GM23338 (cell line): ENCODE data around the gene MATN3. TPM values are rescaled to one million over a fixed set of nuclear protein-coding genes. Genes with fewer than 3 reads are reported as not detected.

Experiments used
- ATAC-seq: fragments of 200-7000 bp; cut with Tn5 transposase; 3 replicates; pipeline ENCODE4 v1.9.1; 2020
- DNase-seq: peaks from one replicate; pipeline ENCODE4 v3.0.0-alpha.2; 2015; ENCODE audit warnings: low spot score
- H2AFZ ChIP-seq: fragments of 200-600 bp; sonication (generic); 2 replicates; pipeline ENCODE4 v1.8.0; 2016; ENCODE audit warnings: antibody characterized with exemption, mild to moderate bottlenecking, moderate library complexity
- H3F3A ChIP-seq: fragments of 200-600 bp; sonication (generic); replicated peaks from 2 replicates; pipeline ENCODE4 v1.8.0; 2017; ENCODE audit warnings: antibody characterized with exemption, mixed run types, low read depth
- H3K27ac ChIP-seq: fragments of 200-600 bp; sonication (generic); 2 replicates; pipeline ENCODE4 v1.6.1; 2016; ENCODE audit warnings: low read depth
- H3K27me3 ChIP-seq: fragments of 200-600 bp; sonication (generic); 2 replicates; pipeline ENCODE4 v1.8.0; 2016; ENCODE audit warnings: mild to moderate bottlenecking, mixed run types, moderate library complexity; ENCODE audit not compliant: insufficient read depth
- H3K36me3 ChIP-seq: fragments of 200-600 bp; sonication (generic); 2 replicates; pipeline ENCODE4 v1.8.0; 2016; ENCODE audit warnings: mild to moderate bottlenecking; ENCODE audit not compliant: insufficient read depth
- H3K4me1 ChIP-seq: fragments of 200-600 bp; sonication (generic); 2 replicates; pipeline ENCODE4 v1.8.0; 2016; ENCODE audit warnings: mild to moderate bottlenecking, moderate library complexity; ENCODE audit not compliant: insufficient read depth
- H3K4me2 ChIP-seq: fragments of 200-600 bp; sonication (generic); 2 replicates; pipeline ENCODE4 v1.7.1; 2017; ENCODE audit warnings: mixed run types
- H3K4me3 ChIP-seq: fragments of 200-600 bp; sonication (generic); 2 replicates; pipeline ENCODE4 v1.6.1; 2016; ENCODE audit warnings: mixed run types
- H3K79me2 ChIP-seq: fragments of 200-600 bp; sonication (generic); replicated peaks from 2 replicates; pipeline ENCODE4 v1.8.0; 2017; ENCODE audit warnings: mild to moderate bottlenecking; ENCODE audit not compliant: insufficient read depth
- H3K9me2 ChIP-seq: fragments of 200-600 bp; sonication (generic); 2 replicates; pipeline ENCODE4 v1.8.0; 2017; ENCODE audit not compliant: insufficient read depth
- H4K20me1 ChIP-seq: fragments of 200-600 bp; sonication (generic); replicated peaks from 2 replicates; pipeline ENCODE4 v1.8.0; 2017; ENCODE audit warnings: mild to moderate bottlenecking; ENCODE audit not compliant: insufficient read depth
- H3K27ac Mint-ChIP-seq: 2 replicates; pipeline ENCODE4 v1.8.0; 2020; ENCODE audit warnings: inconsistent platforms, mild to moderate bottlenecking, moderate library complexity, mixed read lengths
- H3K27me3 Mint-ChIP-seq: 3 replicates; pipeline ENCODE4 v1.8.0; 2022; ENCODE audit warnings: low read depth, mild to moderate bottlenecking, moderate library complexity, mixed read lengths, inconsistent platforms; ENCODE audit not compliant: insufficient read depth, poor library complexity
- H3K36me3 Mint-ChIP-seq: 3 replicates; pipeline ENCODE4 v1.8.0; 2021; ENCODE audit warnings: low read depth, mild to moderate bottlenecking, inconsistent platforms, moderate library complexity, mixed read lengths
- H3K4me1 Mint-ChIP-seq: 3 replicates; pipeline ENCODE4 v1.8.0; 2020; ENCODE audit warnings: mild to moderate bottlenecking, inconsistent platforms, mixed read lengths
- H3K4me3 Mint-ChIP-seq: 3 replicates; pipeline ENCODE4 v1.8.0; 2021; ENCODE audit warnings: moderate library complexity, mild to moderate bottlenecking, inconsistent platforms, mixed read lengths
- H3K9me3 Mint-ChIP-seq: 3 replicates; pipeline ENCODE4 v1.8.0; 2020; ENCODE audit warnings: moderate library complexity, mild to moderate bottlenecking, inconsistent platforms, mixed read lengths
- CREB1 ChIP-seq: fragments of 250-450 bp; sonication (Bioruptor Pico); IDR thresholded peaks from 2 replicates; pipeline ENCODE4 v1.5.0; 2020; ENCODE audit warnings: low read depth, mild to moderate bottlenecking, moderate library complexity
- EZH2 ChIP-seq: fragments of 200-600 bp; sonication (generic); IDR thresholded peaks from one replicate; pipeline ENCODE4 v1.8.0; 2017; ENCODE audit warnings: antibody characterized with exemption, mild to moderate bottlenecking, low read depth; ENCODE audit not compliant: unreplicated experiment
- EZH2phosphoT487 ChIP-seq: fragments of 200-600 bp; sonication (generic); IDR thresholded peaks from one replicate; pipeline ENCODE4 v1.8.1; 2018; ENCODE audit warnings: antibody characterized with exemption; ENCODE audit not compliant: unreplicated experiment
- NANOG ChIP-seq: IDR thresholded peaks from 2 replicates; pipeline ENCODE4 v1.6.1; 2016; ENCODE audit warnings: antibody characterized with exemption, borderline replicate concordance
- POLR2AphosphoS5 ChIP-seq: IDR thresholded peaks from 2 replicates; pipeline ENCODE4 v1.6.1; 2016; ENCODE audit warnings: antibody characterized with exemption, low read depth
- STAT1 ChIP-seq: IDR thresholded peaks from one replicate; pipeline ENCODE4 v1.6.1; 2016; ENCODE audit warnings: antibody characterized with exemption; ENCODE audit not compliant: unreplicated experiment
- ZNF114 ChIP-seq: fragments of 250-450 bp; sonication (Bioruptor Pico); IDR thresholded peaks from 2 replicates; pipeline ENCODE4 v1.5.0; 2020; ENCODE audit warnings: mild to moderate bottlenecking, moderate library complexity
- ZNF331 ChIP-seq: fragments of 250-450 bp; sonication (Bioruptor Pico); IDR thresholded peaks from 2 replicates; pipeline ENCODE4 v1.5.0; 2020; ENCODE audit warnings: low read depth, mild to moderate bottlenecking, moderate library complexity
- polyA plus RNA-seq: library from polyadenylated mRNA; unstranded; fragments of >200 nt; fragmentation: Nextera tagmentation; extraction: Ambion mirVana; gene quantifications from 2 replicates; pipeline ENCODE4 v1.2.1, GENCODE V29; 2016
- total RNA-seq: library from RNA; depleted of rRNA; stranded (reverse); fragments of >200 nt; shearing (Covaris generic); gene quantifications from 2 replicates; pipeline ENCODE4 v1.2.3, GENCODE V29; 2014
- TF ChIP-seq, protein P1 (sequence below), 2 experiments: fragments of 200-600 bp in 1 of 2; sonication (generic) in 1 of 2; conservative IDR thresholded peaks; 2 replicates each; pipeline versions ENCODE4 v1.5.1 to v1.6.1; 2016 to 2017; ENCODE audit warnings: antibody characterized with exemption in 2 of 2, low read depth in 2 of 2, mild to moderate bottlenecking in 2 of 2, moderate library complexity in 1 of 2
- TF ChIP-seq, protein P2 (sequence below): IDR thresholded peaks from 2 replicates; pipeline ENCODE4 v1.6.1; 2016; ENCODE audit warnings: antibody characterized with exemption
- TF ChIP-seq, protein P3 (sequence below): fragments of 250-450 bp; sonication (Bioruptor Pico); IDR thresholded peaks from 2 replicates; pipeline ENCODE4 v1.5.0; 2020; ENCODE audit warnings: mild to moderate bottlenecking, moderate library complexity

The MATN3 gene
- total and polyA plus RNA-seq, 2 experiments from 2014 or later = 4.6 to 6.4 TPM

DNA sequence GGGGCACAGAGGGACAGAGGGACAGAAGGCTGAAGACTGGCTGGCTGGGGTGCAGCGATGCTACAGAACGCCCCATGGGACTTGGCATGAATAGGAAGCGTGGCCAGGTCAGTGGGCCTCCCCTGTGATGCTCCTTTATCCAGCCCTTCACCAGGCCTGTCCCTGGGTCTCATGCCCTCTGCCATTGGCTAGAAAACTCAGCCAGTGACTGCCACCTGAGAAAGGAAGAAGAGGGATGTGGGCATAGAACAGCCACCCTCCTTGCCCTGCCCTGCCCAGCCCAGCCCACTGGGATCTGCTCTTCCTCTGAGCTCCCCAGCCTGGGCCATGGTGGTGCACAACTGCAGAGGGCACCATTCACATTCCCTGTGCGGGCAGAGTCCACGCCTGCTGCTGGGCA lies 49.5 kb upstream of the MATN3 start (continued):
- no peak for TF ChIP-seq EZH2
- TF ChIP-seq, protein P1, sequence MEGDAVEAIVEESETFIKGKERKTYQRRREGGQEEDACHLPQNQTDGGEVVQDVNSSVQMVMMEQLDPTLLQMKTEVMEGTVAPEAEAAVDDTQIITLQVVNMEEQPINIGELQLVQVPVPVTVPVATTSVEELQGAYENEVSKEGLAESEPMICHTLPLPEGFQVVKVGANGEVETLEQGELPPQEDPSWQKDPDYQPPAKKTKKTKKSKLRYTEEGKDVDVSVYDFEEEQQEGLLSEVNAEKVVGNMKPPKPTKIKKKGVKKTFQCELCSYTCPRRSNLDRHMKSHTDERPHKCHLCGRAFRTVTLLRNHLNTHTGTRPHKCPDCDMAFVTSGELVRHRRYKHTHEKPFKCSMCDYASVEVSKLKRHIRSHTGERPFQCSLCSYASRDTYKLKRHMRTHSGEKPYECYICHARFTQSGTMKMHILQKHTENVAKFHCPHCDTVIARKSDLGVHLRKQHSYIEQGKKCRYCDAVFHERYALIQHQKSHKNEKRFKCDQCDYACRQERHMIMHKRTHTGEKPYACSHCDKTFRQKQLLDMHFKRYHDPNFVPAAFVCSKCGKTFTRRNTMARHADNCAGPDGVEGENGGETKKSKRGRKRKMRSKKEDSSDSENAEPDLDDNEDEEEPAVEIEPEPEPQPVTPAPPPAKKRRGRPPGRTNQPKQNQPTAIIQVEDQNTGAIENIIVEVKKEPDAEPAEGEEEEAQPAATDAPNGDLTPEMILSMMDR (conservative IDR thresholded peaks at IDR 0.05; ENCODE audit: low read depth in 2 of 2) = peak in 1 of 2 experiments; percentile 10; a peak in 1 of 4 replicates

DNA sequence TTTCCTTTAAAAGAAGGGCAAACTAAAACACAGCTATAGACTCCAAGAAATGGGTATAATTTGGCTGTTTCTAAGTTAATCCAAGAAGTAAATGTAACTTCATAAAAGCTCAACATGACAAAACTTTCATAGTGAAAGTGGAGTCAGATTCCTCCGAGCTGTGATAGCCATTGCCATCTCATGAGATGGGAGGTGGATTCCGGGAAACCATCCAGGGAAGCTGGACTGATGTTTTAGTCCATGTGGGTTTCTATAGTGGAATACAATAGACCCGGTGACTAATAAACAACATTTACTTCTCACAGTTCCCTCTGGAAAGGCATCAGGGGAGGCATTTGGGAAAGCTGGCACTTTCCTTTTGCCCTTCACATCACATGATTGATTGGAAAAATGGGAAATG lies 49.0 kb upstream of the MATN3 start:
- Histone ChIP-seq H3F3A (no peaks in the 10 kb centered on the region), H4K20me1 (no peaks in the 10 kb centered on the region), H3K9me2 (no peaks in the 10 kb centered on the region), H3K27ac (no peak overlapping the region), H3K4me1 (no peaks in the 10 kb centered on the region), H3K4me3 (no peak overlapping the region), H3K36me3 (no peaks in the 10 kb centered on the region), H3K27me3 (no peaks in the 10 kb centered on the region), H2AFZ (no peak overlapping the region), H3K79me2 (no peaks in the 10 kb centered on the region), H3K4me2 (no peak overlapping the region)
- Mint-ChIP-seq H3K4me1 (no peaks in the 10 kb centered on the region), H3K27ac (no peak overlapping the region), H3K4me3 (no peak overlapping the region), H3K27me3 (no peaks in the 10 kb centered on the region), H3K9me3 (no peaks in the 10 kb centered on the region), H3K36me3 (no peaks in the 10 kb centered on the region)
- ATAC-seq = no peak
- DNase-seq = no peak
- TF ChIP-seq, protein P1 (conservative IDR thresholded peaks at IDR 0.05; ENCODE audit: low read depth in 2 of 2) = no peak
- no peak for TF ChIP-seq EZH2phosphoT487
- TF ChIP-seq STAT1 = no peak
- TF ChIP-seq NANOG = no peak
- TF ChIP-seq, protein P2, sequence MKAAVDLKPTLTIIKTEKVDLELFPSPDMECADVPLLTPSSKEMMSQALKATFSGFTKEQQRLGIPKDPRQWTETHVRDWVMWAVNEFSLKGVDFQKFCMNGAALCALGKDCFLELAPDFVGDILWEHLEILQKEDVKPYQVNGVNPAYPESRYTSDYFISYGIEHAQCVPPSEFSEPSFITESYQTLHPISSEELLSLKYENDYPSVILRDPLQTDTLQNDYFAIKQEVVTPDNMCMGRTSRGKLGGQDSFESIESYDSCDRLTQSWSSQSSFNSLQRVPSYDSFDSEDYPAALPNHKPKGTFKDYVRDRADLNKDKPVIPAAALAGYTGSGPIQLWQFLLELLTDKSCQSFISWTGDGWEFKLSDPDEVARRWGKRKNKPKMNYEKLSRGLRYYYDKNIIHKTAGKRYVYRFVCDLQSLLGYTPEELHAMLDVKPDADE = no peak
- TF ChIP-seq POLR2AphosphoS5 = no peak
- TF ChIP-seq EZH2 = no peak
- TF ChIP-seq ZNF331 (CRISPR knock-in tag) = no peak
- TF ChIP-seq CREB1 (CRISPR knock-in tag) = no peak
- TF ChIP-seq, protein P3, sequence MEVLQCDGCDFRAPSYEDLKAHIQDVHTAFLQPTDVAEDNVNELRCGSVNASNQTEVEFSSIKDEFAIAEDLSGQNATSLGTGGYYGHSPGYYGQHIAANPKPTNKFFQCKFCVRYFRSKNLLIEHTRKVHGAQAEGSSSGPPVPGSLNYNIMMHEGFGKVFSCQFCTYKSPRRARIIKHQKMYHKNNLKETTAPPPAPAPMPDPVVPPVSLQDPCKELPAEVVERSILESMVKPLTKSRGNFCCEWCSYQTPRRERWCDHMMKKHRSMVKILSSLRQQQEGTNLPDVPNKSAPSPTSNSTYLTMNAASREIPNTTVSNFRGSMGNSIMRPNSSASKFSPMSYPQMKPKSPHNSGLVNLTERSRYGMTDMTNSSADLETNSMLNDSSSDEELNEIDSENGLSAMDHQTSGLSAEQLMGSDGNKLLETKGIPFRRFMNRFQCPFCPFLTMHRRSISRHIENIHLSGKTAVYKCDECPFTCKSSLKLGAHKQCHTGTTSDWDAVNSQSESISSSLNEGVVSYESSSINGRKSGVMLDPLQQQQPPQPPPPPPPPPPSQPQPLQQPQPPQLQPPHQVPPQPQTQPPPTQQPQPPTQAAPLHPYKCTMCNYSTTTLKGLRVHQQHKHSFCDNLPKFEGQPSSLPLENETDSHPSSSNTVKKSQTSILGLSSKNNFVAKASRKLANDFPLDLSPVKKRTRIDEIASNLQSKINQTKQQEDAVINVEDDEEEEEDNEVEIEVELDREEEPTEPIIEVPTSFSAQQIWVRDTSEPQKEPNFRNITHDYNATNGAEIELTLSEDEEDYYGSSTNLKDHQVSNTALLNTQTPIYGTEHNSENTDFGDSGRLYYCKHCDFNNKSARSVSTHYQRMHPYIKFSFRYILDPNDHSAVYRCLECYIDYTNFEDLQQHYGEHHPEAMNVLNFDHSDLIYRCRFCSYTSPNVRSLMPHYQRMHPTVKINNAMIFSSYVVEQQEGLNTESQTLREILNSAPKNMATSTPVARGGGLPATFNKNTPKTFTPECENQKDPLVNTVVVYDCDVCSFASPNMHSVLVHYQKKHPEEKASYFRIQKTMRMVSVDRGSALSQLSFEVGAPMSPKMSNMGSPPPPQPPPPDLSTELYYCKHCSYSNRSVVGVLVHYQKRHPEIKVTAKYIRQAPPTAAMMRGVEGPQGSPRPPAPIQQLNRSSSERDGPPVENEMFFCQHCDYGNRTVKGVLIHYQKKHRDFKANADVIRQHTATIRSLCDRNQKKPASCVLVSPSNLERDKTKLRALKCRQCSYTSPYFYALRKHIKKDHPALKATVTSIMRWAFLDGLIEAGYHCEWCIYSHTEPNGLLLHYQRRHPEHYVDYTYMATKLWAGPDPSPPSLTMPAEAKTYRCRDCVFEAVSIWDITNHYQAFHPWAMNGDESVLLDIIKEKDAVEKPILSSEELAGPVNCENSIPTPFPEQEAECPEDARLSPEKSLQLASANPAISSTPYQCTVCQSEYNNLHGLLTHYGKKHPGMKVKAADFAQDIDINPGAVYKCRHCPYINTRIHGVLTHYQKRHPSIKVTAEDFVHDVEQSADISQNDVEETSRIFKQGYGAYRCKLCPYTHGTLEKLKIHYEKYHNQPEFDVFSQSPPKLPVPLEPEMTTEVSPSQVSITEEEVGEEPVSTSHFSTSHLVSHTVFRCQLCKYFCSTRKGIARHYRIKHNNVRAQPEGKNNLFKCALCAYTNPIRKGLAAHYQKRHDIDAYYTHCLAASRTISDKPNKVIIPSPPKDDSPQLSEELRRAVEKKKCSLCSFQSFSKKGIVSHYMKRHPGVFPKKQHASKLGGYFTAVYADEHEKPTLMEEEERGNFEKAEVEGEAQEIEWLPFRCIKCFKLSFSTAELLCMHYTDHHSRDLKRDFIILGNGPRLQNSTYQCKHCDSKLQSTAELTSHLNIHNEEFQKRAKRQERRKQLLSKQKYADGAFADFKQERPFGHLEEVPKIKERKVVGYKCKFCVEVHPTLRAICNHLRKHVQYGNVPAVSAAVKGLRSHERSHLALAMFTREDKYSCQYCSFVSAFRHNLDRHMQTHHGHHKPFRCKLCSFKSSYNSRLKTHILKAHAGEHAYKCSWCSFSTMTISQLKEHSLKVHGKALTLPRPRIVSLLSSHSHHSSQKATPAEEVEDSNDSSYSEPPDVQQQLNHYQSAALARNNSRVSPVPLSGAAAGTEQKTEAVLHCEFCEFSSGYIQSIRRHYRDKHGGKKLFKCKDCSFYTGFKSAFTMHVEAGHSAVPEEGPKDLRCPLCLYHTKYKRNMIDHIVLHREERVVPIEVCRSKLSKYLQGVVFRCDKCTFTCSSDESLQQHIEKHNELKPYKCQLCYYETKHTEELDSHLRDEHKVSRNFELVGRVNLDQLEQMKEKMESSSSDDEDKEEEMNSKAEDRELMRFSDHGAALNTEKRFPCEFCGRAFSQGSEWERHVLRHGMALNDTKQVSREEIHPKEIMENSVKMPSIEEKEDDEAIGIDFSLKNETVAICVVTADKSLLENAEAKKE (CRISPR knock-in tag) = no peak
- TF ChIP-seq ZNF114 (CRISPR knock-in tag) = no peak
